ENCODE data around the gene FXYD3. TPM values are rescaled to one million over a fixed set of nuclear protein-coding genes. Genes with fewer than 3 reads are reported as not detected.

FXYD3 gene
- total RNA-seq, 1 experiment from 2014 or later: 17.4 TPM

DNA sequence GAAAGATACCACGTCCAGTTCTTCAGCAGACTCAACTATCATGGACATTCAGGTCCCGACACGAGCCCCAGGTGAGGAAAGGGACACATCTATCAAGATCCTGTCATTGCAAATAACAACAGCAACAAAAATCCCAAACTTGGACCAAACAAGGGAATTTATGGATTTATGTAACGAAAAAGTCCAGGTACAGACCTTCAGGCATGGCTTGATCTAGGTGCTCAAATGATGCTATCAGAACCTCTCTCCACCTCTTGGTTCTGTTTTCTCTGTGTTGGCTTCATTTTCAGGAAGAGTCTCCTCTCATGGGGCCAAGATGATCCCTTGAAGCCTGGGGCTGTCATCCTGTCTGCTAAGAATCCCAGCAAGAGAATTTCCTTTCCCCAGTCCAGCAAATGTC lies 41.8 kb downstream of the FXYD3 start:
- DNase-seq (ENCODE audit: low read depth, low spot score) (no peak), ATAC-seq (no peak)
- Histone ChIP-seq H3K79me2 (ENCODE audit: insufficient read depth, low read length) (peaks cover 30% of the 10 kb centered on the region; the same call in 1 of the 2 replicates), H3K36me3 (ENCODE audit: control insufficient read depth in 1 of 2, insufficient read depth in 2 of 2, low read length in 2 of 2) (peaks cover 13 to 54% of the 10 kb centered on the region in 2 experiments), H4K20me1 (ENCODE audit: insufficient read depth) (no peaks in the 10 kb centered on the region), H3K4me3 (replicated peaks in 1 of 2; ENCODE audit: low read depth in 1 of 2, low read length in 2 of 2) (no peak overlapping the region), H3K9me2 (ENCODE audit: insufficient read depth) (no peaks in the 10 kb centered on the region), H3K27me3 (ENCODE audit: insufficient read depth, low read length) (no peaks in the 10 kb centered on the region), H3K9me3 (ENCODE audit: control insufficient read depth in 1 of 2, insufficient read depth in 1 of 2, low read depth in 1 of 2, low read length in 2 of 2) (peaks cover 0 to 2% of the 10 kb centered on the region in 2 experiments; a peak in 1 of 4 replicates), H3K27ac (ENCODE audit: low read depth, low read length) (no peak overlapping the region), H2AFZ (ENCODE audit: low read depth, low read length, poor library complexity, severe bottlenecking) (no peak overlapping the region), H3K9ac (ENCODE audit: low read length) (no peak overlapping the region), H3K4me1 (ENCODE audit: control insufficient read depth in 1 of 2, insufficient read depth in 2 of 2, low read length in 2 of 2) (peaks cover 9 to 46% of the 10 kb centered on the region in 2 experiments), H3K4me2 (ENCODE audit: low read length) (no peak overlapping the region)
- RAD21 ChIA-PET (ENCODE audit: low non-redundant PET in 1 of 2, low total read pairs in 2 of 2, uncharacterized antibody in 2 of 2, unreplicated experiment in 2 of 2): no interaction called here
- POLR2A ChIA-PET: no interaction called here
- CTCF ChIA-PET: no interaction called here
- no TSS peak for BruUV-seq (replicated peaks)
- intact Hi-C loops (cut with micrococcal nuclease): no loop called here
- TF ChIP-seq YY1 (IDR thresholded peaks at IDR 0.05; ENCODE audit: extremely low read depth, insufficient replicate concordance, low read depth, low read length): no peak

DNA sequence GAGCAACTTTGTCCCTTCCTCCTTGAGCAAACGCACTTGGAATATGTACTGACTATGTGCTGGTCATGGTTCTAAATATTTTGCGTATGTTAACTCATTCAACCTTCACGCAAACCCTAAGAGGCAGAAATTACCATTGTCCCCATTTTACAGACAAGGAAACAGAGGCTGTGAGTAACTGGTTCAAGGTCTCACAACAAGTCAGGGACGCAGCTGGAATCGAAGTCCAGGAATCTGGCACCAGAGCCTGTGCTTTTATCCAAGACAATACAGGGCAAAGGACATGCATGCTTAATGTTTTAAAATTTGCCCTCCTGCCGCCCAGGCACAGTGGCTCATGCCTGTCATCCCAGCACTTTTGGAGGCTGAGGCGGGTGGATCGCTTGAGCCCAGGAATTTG lies 44.0 kb downstream of the FXYD3 start:
- H3K4me3 ChIP-seq (replicated peaks in 1 of 2; ENCODE audit: low read depth in 1 of 2, low read length in 2 of 2): no peak overlapping the region
- peaks cover 28 to 50% of the 10 kb centered on the region in 2 experiments for H3K4me1 ChIP-seq (ENCODE audit: control insufficient read depth in 1 of 2, insufficient read depth in 2 of 2, low read length in 2 of 2)
- H3K79me2 ChIP-seq (ENCODE audit: insufficient read depth, low read length): peaks cover 27% of the 10 kb centered on the region; the same call in 1 of the 2 replicates
- H3K27ac ChIP-seq (ENCODE audit: low read depth, low read length): no peak overlapping the region
- no TSS peak for BruUV-seq (replicated peaks)
- TF ChIP-seq FOSL1 (IDR thresholded peaks at IDR 0.05; ENCODE audit: low read depth): no peak
- peaks cover 0 to 4% of the 10 kb centered on the region in 2 experiments; a peak in 1 of 4 replicates for H3K9me3 ChIP-seq (ENCODE audit: control insufficient read depth in 1 of 2, insufficient read depth in 1 of 2, low read depth in 1 of 2, low read length in 2 of 2)
- no peak overlapping the region for H3K4me2 ChIP-seq (ENCODE audit: low read length)
- no peak for ATAC-seq
- H4K20me1 ChIP-seq (ENCODE audit: insufficient read depth): no peaks in the 10 kb centered on the region
- H3K9me2 ChIP-seq (ENCODE audit: insufficient read depth): no peaks in the 10 kb centered on the region
- POLR2A ChIA-PET: no interaction called here
- peaks cover 13 to 58% of the 10 kb centered on the region in 2 experiments for H3K36me3 ChIP-seq (ENCODE audit: control insufficient read depth in 1 of 2, insufficient read depth in 2 of 2, low read length in 2 of 2)
- CTCF ChIA-PET: no interaction called here
- RAD21 ChIA-PET (ENCODE audit: low non-redundant PET in 1 of 2, low total read pairs in 2 of 2, uncharacterized antibody in 2 of 2, unreplicated experiment in 2 of 2): no interaction called here
- no peak overlapping the region for H2AFZ ChIP-seq (ENCODE audit: low read depth, low read length, poor library complexity, severe bottlenecking)
- intact Hi-C loops (cut with micrococcal nuclease): loop anchor here (5.0 kb wide), 1 partner anchor 88 kb away; the partner anchor contains the start of gene LSR
- DNase-seq (ENCODE audit: low read depth, low spot score): no peak
- H3K27me3 ChIP-seq (ENCODE audit: insufficient read depth, low read length): no peaks in the 10 kb centered on the region
- no peak overlapping the region for H3K9ac ChIP-seq (ENCODE audit: low read length)

All from HCT116 (cell line).